ENCODE measurements around the gene SLC6A13.
A peak's percentile ranks its signal among the peaks of the same experiment; 100 is the strongest.

The SLC6A13 gene

GRCh38 chr12:203462-204260, 59.0 kb downstream of the SLC6A13 start:
- no peak for TF ChIP-seq CTCF (IDR thresholded peaks at IDR 0.05; ENCODE audit: low read depth, low read length)
- peak in 1 of 2 donors; percentile 17 for DNase-seq (ENCODE audit: low read depth in 2 of 2)
- peak overlapping the region; percentile 21 to 26 for H3K4me3 ChIP-seq (replicated peaks in 1 of 2; ENCODE audit: low read depth in 2 of 2, low read length in 2 of 2)

GRCh38 chr12:203074-203461, 59.6 kb downstream of the SLC6A13 start:
- no peak for DNase-seq (ENCODE audit: low read depth in 2 of 2)
- no peak overlapping the region for H3K4me3 ChIP-seq (replicated peaks in 1 of 2; ENCODE audit: low read depth in 2 of 2, low read length in 2 of 2)
- TF ChIP-seq CTCF (IDR thresholded peaks at IDR 0.05; ENCODE audit: low read depth, low read length), result no peak

GRCh38 chr12:202081-202731, 60.4 kb downstream of the SLC6A13 start:
- no peak for TF ChIP-seq CTCF (IDR thresholded peaks at IDR 0.05; ENCODE audit: low read depth, low read length)
- DNase-seq (ENCODE audit: low read depth in 2 of 2), result no peak
- no peak overlapping the region for H3K4me3 ChIP-seq (replicated peaks in 1 of 2; ENCODE audit: low read depth in 2 of 2, low read length in 2 of 2)

- no peak for TF ChIP-seq CTCF (IDR thresholded peaks at IDR 0.05; ENCODE audit: low read depth, low read length)
- H3K4me3 ChIP-seq (replicated peaks in 1 of 2; ENCODE audit: low read depth in 2 of 2, low read length in 2 of 2), result no peak overlapping the region
- DNase-seq (ENCODE audit: low read depth in 2 of 2), result no peak
These were observed 61.3 kb downstream of the SLC6A13 start for GRCh38 chr12:201361-201760.

GRCh38 chr12:198705-199104, 63.9 kb downstream of the SLC6A13 start:
- no peak overlapping the region for H3K4me3 ChIP-seq (replicated peaks in 1 of 2; ENCODE audit: low read depth in 2 of 2, low read length in 2 of 2)
- TF ChIP-seq CTCF (IDR thresholded peaks at IDR 0.05; ENCODE audit: low read depth, low read length), result no peak
- no peak for DNase-seq (ENCODE audit: low read depth in 2 of 2)

GRCh38 chr12:197911-198695, 64.5 kb downstream of the SLC6A13 start:
- H3K4me3 ChIP-seq (replicated peaks in 1 of 2; ENCODE audit: low read depth in 2 of 2, low read length in 2 of 2), result no peak overlapping the region
- no peak for TF ChIP-seq CTCF (IDR thresholded peaks at IDR 0.05; ENCODE audit: low read depth, low read length)
- no peak for DNase-seq (ENCODE audit: low read depth in 2 of 2)

Measured in cardiac fibroblast (primary cell).